Activated naive CD8-positive, alpha-beta T cell treated with anti-CD3 and anti-CD28 coated beads, Interleukin-2, amount 50 U/mL, for 24 hours (primary cell): Measurements from ENCODE around the gene SLC45A2.
"Not testable (repeated sequence)": the region's sequence is repeated elsewhere in the genome, so short reads cannot be mapped to it uniquely, and the experiment has no call there.

Source experiments
- ATAC-seq: fragments of 150-1000 bp; cut with Tn5 transposase; one replicate; pipeline ENCODE4 v1.10.0; 2021
- DNase-seq: peaks from one replicate; pipeline ENCODE4 v3.0.0; 2021
- H3K27ac Mint-ChIP-seq: one replicate; pipeline ENCODE4 v1.8.0; 2021; ENCODE audit warnings: mild to moderate bottlenecking, mixed read lengths
- H3K27me3 Mint-ChIP-seq: one replicate; pipeline ENCODE4 v1.8.0; 2021; ENCODE audit warnings: mixed read lengths
- H3K36me3 Mint-ChIP-seq: one replicate; pipeline ENCODE4 v1.8.0; 2021; ENCODE audit warnings: low read depth, mixed read lengths
- H3K4me1 Mint-ChIP-seq: one replicate; pipeline ENCODE4 v1.8.0; 2021; ENCODE audit warnings: mixed read lengths
- H3K4me3 Mint-ChIP-seq: one replicate; pipeline ENCODE4 v1.8.0; 2021; ENCODE audit warnings: mild to moderate bottlenecking, moderate library complexity, mixed read lengths
- H3K9me3 Mint-ChIP-seq: one replicate; pipeline ENCODE4 v1.8.0; 2021; ENCODE audit warnings: mixed read lengths

SLC45A2 gene

GRCh38 chr5:33984671-33985124 is at the start of gene SLC45A2:
SLC45A2 (minus strand) TSS chr5:33984693; CDS start chr5:33984583, 110 bp downstream.
- no peaks in the 10 kb centered on the region for H3K9me3 Mint-ChIP-seq
- DNase-seq (no peak), ATAC-seq (no peak)
- H3K27me3 Mint-ChIP-seq = no peaks in the 10 kb centered on the region
- H3K4me1 Mint-ChIP-seq = no peaks in the 10 kb centered on the region
- H3K27ac Mint-ChIP-seq = no peak within 1 kb of the TSS
- H3K4me3 Mint-ChIP-seq = no peak within 1 kb of the TSS
- peaks cover 14% of the 10 kb centered on the region for H3K36me3 Mint-ChIP-seq

- Mint-ChIP-seq H3K27me3 (no peaks in the 10 kb centered on the region), H3K4me3 (no peak overlapping the region), H3K4me1 (no peaks in the 10 kb centered on the region), H3K9me3 (no peaks in the 10 kb centered on the region), H3K27ac (no peak overlapping the region), H3K36me3 (peaks cover 6% of the 10 kb centered on the region)
- ATAC-seq (no peak), DNase-seq (no peak)
These were observed 47.5 kb upstream of the SLC45A2 start for GRCh38 chr5:34031966-34032365.

GRCh38 chr5:34031117-34031516 is 46.6 kb upstream of the SLC45A2 start:
- DNase-seq = no peak
- H3K4me1 Mint-ChIP-seq = no peaks in the 10 kb centered on the region
- H3K27ac Mint-ChIP-seq = no peak overlapping the region
- H3K9me3 Mint-ChIP-seq = no peaks in the 10 kb centered on the region
- peaks cover 6% of the 10 kb centered on the region for H3K36me3 Mint-ChIP-seq
- H3K4me3 Mint-ChIP-seq = no peak overlapping the region
- no peak for ATAC-seq
- H3K27me3 Mint-ChIP-seq = no peaks in the 10 kb centered on the region

GRCh38 chr5:34030585-34030984 is 46.1 kb upstream of the SLC45A2 start:
- not testable (repeated sequence) for ATAC-seq, H3K27ac Mint-ChIP-seq, H3K27me3 Mint-ChIP-seq, H3K4me1 Mint-ChIP-seq, H3K4me3 Mint-ChIP-seq, H3K9me3 Mint-ChIP-seq, H3K36me3 Mint-ChIP-seq, DNase-seq

GRCh38 chr5:34030048-34030447 is 45.6 kb upstream of the SLC45A2 start:
- DNase-seq (no peak), ATAC-seq (no peak)
- Mint-ChIP-seq H3K27me3 (no peaks in the 10 kb centered on the region), H3K4me1 (no peaks in the 10 kb centered on the region), H3K36me3 (peaks cover 6% of the 10 kb centered on the region), H3K27ac (no peak overlapping the region), H3K4me3 (no peak overlapping the region), H3K9me3 (no peaks in the 10 kb centered on the region)

- DNase-seq (no peak), ATAC-seq (no peak)
- no peak overlapping the region for H3K27ac Mint-ChIP-seq
- H3K9me3 Mint-ChIP-seq = no peaks in the 10 kb centered on the region
- H3K36me3 Mint-ChIP-seq = peaks cover 4% of the 10 kb centered on the region
- no peak overlapping the region for H3K4me3 Mint-ChIP-seq
- no peaks in the 10 kb centered on the region for H3K27me3 Mint-ChIP-seq
- peaks cover under 1% of the 10 kb centered on the region for H3K4me1 Mint-ChIP-seq
These were observed 43.9 kb upstream of the SLC45A2 start for GRCh38 chr5:34028349-34028748.

GRCh38 chr5:34026089-34026761 is 41.7 kb upstream of the SLC45A2 start:
- DNase-seq (no peak), ATAC-seq (no peak)
- peaks cover 5% of the 10 kb centered on the region for H3K36me3 Mint-ChIP-seq
- no peak overlapping the region for H3K4me3 Mint-ChIP-seq
- no peaks in the 10 kb centered on the region for H3K27me3 Mint-ChIP-seq
- H3K9me3 Mint-ChIP-seq = no peaks in the 10 kb centered on the region
- no peak overlapping the region for H3K27ac Mint-ChIP-seq
- H3K4me1 Mint-ChIP-seq = peaks cover 18% of the 10 kb centered on the region

- ATAC-seq (peak; percentile 97), DNase-seq (peak; percentile 37)
- H3K9me3 Mint-ChIP-seq = no peaks in the 10 kb centered on the region
- peak overlapping the region; percentile 77 for H3K27ac Mint-ChIP-seq
- peaks cover 21% of the 10 kb centered on the region for H3K4me1 Mint-ChIP-seq
- peak overlapping the region; percentile 42 for H3K4me3 Mint-ChIP-seq
- peaks cover 10% of the 10 kb centered on the region for H3K36me3 Mint-ChIP-seq
- H3K27me3 Mint-ChIP-seq = no peaks in the 10 kb centered on the region
These were observed 37.7 kb upstream of the SLC45A2 start for GRCh38 chr5:34022121-34022705.

- peaks cover 10% of the 10 kb centered on the region for H3K36me3 Mint-ChIP-seq
- H3K9me3 Mint-ChIP-seq = no peaks in the 10 kb centered on the region
- no peak overlapping the region for H3K4me3 Mint-ChIP-seq
- ATAC-seq (no peak), DNase-seq (no peak)
- peaks cover 21% of the 10 kb centered on the region for H3K4me1 Mint-ChIP-seq
- H3K27ac Mint-ChIP-seq = peak overlapping the region; percentile 77
- no peaks in the 10 kb centered on the region for H3K27me3 Mint-ChIP-seq
These were observed 36.8 kb upstream of the SLC45A2 start for GRCh38 chr5:34021334-34021733.

- no peak for ATAC-seq
- no peak for DNase-seq
- Mint-ChIP-seq H3K4me1 (peaks cover 22% of the 10 kb centered on the region), H3K9me3 (no peaks in the 10 kb centered on the region), H3K36me3 (peaks cover 10% of the 10 kb centered on the region), H3K27me3 (no peaks in the 10 kb centered on the region), H3K27ac (no peak overlapping the region), H3K4me3 (no peak overlapping the region)
These were observed 36.2 kb upstream of the SLC45A2 start for GRCh38 chr5:34020726-34021125.

- H3K36me3 Mint-ChIP-seq = peaks cover 7% of the 10 kb centered on the region
- peaks cover 25% of the 10 kb centered on the region for H3K4me1 Mint-ChIP-seq
- ATAC-seq = no peak
- H3K27ac Mint-ChIP-seq = no peak overlapping the region
- H3K27me3 Mint-ChIP-seq = no peaks in the 10 kb centered on the region
- H3K9me3 Mint-ChIP-seq = no peaks in the 10 kb centered on the region
- H3K4me3 Mint-ChIP-seq = no peak overlapping the region
- no peak for DNase-seq
These were observed 32.8 kb upstream of the SLC45A2 start for GRCh38 chr5:34017254-34017653.

GRCh38 chr5:34016750-34017149 is 32.3 kb upstream of the SLC45A2 start:
- ATAC-seq (no peak), DNase-seq (no peak)
- Mint-ChIP-seq H3K36me3 (peaks cover 7% of the 10 kb centered on the region), H3K27ac (no peak overlapping the region), H3K4me3 (no peak overlapping the region), H3K9me3 (no peaks in the 10 kb centered on the region), H3K4me1 (peaks cover 20% of the 10 kb centered on the region), H3K27me3 (no peaks in the 10 kb centered on the region)

- H3K4me3 Mint-ChIP-seq = no peak overlapping the region
- DNase-seq (no peak), ATAC-seq (no peak)
- no peaks in the 10 kb centered on the region for H3K27me3 Mint-ChIP-seq
- H3K36me3 Mint-ChIP-seq = peaks cover 7% of the 10 kb centered on the region
- H3K4me1 Mint-ChIP-seq = peaks cover 15% of the 10 kb centered on the region
- no peaks in the 10 kb centered on the region for H3K9me3 Mint-ChIP-seq
- H3K27ac Mint-ChIP-seq = no peak overlapping the region
These were observed 31.7 kb upstream of the SLC45A2 start for GRCh38 chr5:34016222-34016621.

- H3K4me1 Mint-ChIP-seq = peaks cover 12% of the 10 kb centered on the region
- H3K27ac Mint-ChIP-seq = peak overlapping the region; percentile 40
- H3K27me3 Mint-ChIP-seq = no peaks in the 10 kb centered on the region
- H3K36me3 Mint-ChIP-seq = peaks cover 7% of the 10 kb centered on the region
- DNase-seq (no peak), ATAC-seq (peak; percentile 88)
- no peaks in the 10 kb centered on the region for H3K9me3 Mint-ChIP-seq
- no peak overlapping the region for H3K4me3 Mint-ChIP-seq
These were observed 30.8 kb upstream of the SLC45A2 start for GRCh38 chr5:34015120-34015822.

- Mint-ChIP-seq H3K9me3 (no peaks in the 10 kb centered on the region), H3K4me1 (peaks cover 14% of the 10 kb centered on the region), H3K27me3 (no peaks in the 10 kb centered on the region), H3K27ac (peak overlapping the region; percentile 40), H3K4me3 (no peak overlapping the region), H3K36me3 (peaks cover 5% of the 10 kb centered on the region)
- DNase-seq = no peak
- ATAC-seq = no peak
These were observed 30.1 kb upstream of the SLC45A2 start for GRCh38 chr5:34014626-34015025.
